ENCODE measurements around the gene ARHGEF19. TPM values are rescaled to one million over a fixed set of nuclear protein-coding genes. Genes with fewer than 3 reads are reported as not detected.

Gene ARHGEF19
- total and polyA plus RNA-seq, 2 of the 4 experiments (the other 2 are of a cell fraction), result 4.5 to 16.8 TPM

DNA sequence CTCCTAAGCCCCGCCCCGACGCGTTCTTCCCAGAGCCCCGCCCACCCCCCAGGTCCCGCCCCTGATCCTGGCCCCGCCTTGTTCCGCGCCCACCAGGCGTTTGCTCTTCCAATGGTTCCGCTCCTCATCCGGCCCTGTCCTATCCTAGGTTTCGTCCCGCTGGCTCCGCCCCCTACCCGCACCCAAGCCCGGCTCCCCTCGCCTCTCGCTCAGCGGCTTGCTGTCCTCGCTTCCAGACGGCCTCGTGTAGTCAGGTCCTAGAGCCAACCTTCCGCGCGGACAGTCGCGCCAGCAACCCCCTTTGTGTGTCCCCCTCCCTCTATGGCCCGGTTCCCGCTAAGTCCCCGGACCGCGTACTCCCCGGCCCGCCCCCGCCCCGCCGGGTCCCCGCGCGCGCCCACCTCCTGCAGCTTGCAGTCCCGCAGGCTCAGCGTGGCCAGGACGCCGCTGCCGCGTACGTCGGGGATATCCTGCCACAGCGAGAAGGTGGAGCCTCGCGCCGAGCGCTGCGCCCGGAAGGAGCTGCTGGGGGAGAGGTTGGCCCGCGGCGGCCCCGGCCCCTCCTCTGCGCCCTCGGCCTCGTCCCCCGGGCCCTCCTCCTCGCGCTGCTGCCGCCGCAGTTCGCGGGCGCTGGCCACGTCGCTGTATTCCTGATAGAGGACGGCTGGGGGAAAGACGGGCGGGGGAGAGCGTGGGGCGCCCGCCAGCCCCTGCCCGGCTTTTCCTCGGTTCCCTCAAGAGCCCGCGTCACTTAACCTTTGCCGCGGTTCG lies 5.7 kb downstream of the ARHGEF19 start:
- Histone ChIP-seq H3K4me1 (ENCODE audit: control insufficient read depth, insufficient read depth, low read length) (peaks cover 9% of the 10 kb centered on the region), H3K56ac (ENCODE audit: extremely low read depth, insufficient read depth, low read length) (peak overlapping the region; percentile 91), H4K20me1 (ENCODE audit: insufficient read depth, low read length) (no peaks in the 10 kb centered on the region; the same call in 1 of the 2 replicates), H2AK5ac (ENCODE audit: low read depth, low read length) (peak overlapping the region; percentile 86), H2AK9ac (replicated peaks; ENCODE audit: low read depth, low read length, poor library complexity) (peak overlapping the region; percentile 92), H2BK15ac (ENCODE audit: low read depth, low read length) (no peak overlapping the region), H3K27ac (ENCODE audit: insufficient read depth, low read length) (peak overlapping the region; percentile 76), H4K5ac (ENCODE audit: low read depth, low read length) (peak overlapping the region; percentile 79), H2BK20ac (ENCODE audit: low read depth, low read length) (no peak overlapping the region), H3K79me1 (ENCODE audit: low read depth in 1 of 2, low read length in 2 of 2) (peaks cover 7 to 21% of the 10 kb centered on the region in 2 experiments; a peak in 3 of 4 replicates), H3K9me3 (ENCODE audit: control insufficient read depth, insufficient read depth, low read length) (no peaks in the 10 kb centered on the region), H4K91ac (ENCODE audit: insufficient read depth, low read depth, low read length) (peak overlapping the region; percentile 65), H3K14ac (replicated peaks; ENCODE audit: low read depth, low read length) (peak overlapping the region; percentile 80), H2AFZ (replicated peaks; ENCODE audit: low read length, poor library complexity) (peak overlapping the region; percentile 83), H3K9me1 (ENCODE audit: insufficient read depth, low read length) (peaks cover 6% of the 10 kb centered on the region; the same call in 1 of the 2 replicates), H3K4me3 (ENCODE audit: insufficient read depth, low read depth, low read length) (peak overlapping the region; percentile 32), H2BK5ac (ENCODE audit: low read depth, low read length, poor library complexity, severe bottlenecking) (peak overlapping the region; percentile 77), H4K8ac (ENCODE audit: low read depth in 2 of 2, low read length in 2 of 2) (peak overlapping the region; percentile 96), H3K23ac (ENCODE audit: low read depth, low read length) (peak overlapping the region; percentile 92), H3K27me3 (ENCODE audit: control insufficient read depth, insufficient read depth, low read length) (no peaks in the 10 kb centered on the region), H3K4ac (ENCODE audit: low read depth, low read length) (peak overlapping the region; percentile 84), H2BK120ac (ENCODE audit: low read depth, low read length) (0 out of 2 replicates have a peak overlapping the region, but pooled peaks have one; percentile 21), H3K18ac (ENCODE audit: low read depth, low read length) (peak overlapping the region; percentile 68), H3K9ac (ENCODE audit: low read depth, low read length) (peak overlapping the region; percentile 80), H3K4me2 (ENCODE audit: low read depth, low read length) (peak overlapping the region; percentile 83), H3K36me3 (ENCODE audit: control insufficient read depth, insufficient read depth, low read length) (no peaks in the 10 kb centered on the region; the same call in none of the 2 replicates)
- in situ Hi-C loops (cut with MboI; ENCODE audit: low sequenced_read_pairs), result no loop called here
- ChIA-PET POLR2A (ENCODE audit: unreplicated experiment) (interaction anchor here (0.6 to 0.7 kb wide), 3 partner anchors 11 to 411 kb away, joined by 3 read pairs; no protein-coding TSS in a partner anchor), CTCF (interaction anchor here (0.5 kb wide), 1 partner anchor 73 kb away, joined by 3 read pairs; no protein-coding TSS in a partner anchor)
- dilution Hi-C loops (cut with HindIII; ENCODE audit: low sequenced_read_pairs, unreplicated experiment), result no loop called here
- intact Hi-C loops (cut with micrococcal nuclease), result loop anchor here (5.0 kb wide), 2 partner anchors 36 to 161 kb away; partner anchors contain the start of gene SZRD1
- peak; percentile 97 for ATAC-seq (ENCODE audit: low read depth)
- 0% methylated on average over 40 of the region's 87 CpGs; no CpG with 5 or more reads in 1 of the 2 experiments for WGBS, 2 experiments (ENCODE audit: extremely low coverage in 2 of 2, insufficient read length in 1 of 2)
- BruUV-seq (replicated peaks), result no TSS peak
- DNase-seq, result peak; percentile 98
- TF ChIP-seq RCOR1 (IDR thresholded peaks at IDR 0.05; ENCODE audit: insufficient replicate concordance, low read length), result no peak
- TF ChIP-seq CHD1 (IDR thresholded peaks at IDR 0.05; ENCODE audit: low read depth, low read length), result no peak
- TF ChIP-seq FOS (IDR thresholded peaks at IDR 0.05; ENCODE audit: low read depth, low read length), result no peak
- 0 out of 2 replicates have a peak, but pooled peaks have one; percentile 0 for TF ChIP-seq CTCF (conservative IDR thresholded peaks at IDR 0.05; ENCODE audit: low read depth, low read length)
- peak; percentile 89 for TF ChIP-seq POLR2A (IDR thresholded peaks at IDR 0.05; ENCODE audit: low read depth, low read length)
- no peak for TF ChIP-seq MAFK (IDR thresholded peaks at IDR 0.05; ENCODE audit: low read depth, low read length)
- no peak for TF ChIP-seq RFX5 (IDR thresholded peaks at IDR 0.05; ENCODE audit: low read depth, low read length)
- no peak for TF ChIP-seq CEBPB (IDR thresholded peaks at IDR 0.05; ENCODE audit: low read depth, low read length)
- TF ChIP-seq, protein P1, sequence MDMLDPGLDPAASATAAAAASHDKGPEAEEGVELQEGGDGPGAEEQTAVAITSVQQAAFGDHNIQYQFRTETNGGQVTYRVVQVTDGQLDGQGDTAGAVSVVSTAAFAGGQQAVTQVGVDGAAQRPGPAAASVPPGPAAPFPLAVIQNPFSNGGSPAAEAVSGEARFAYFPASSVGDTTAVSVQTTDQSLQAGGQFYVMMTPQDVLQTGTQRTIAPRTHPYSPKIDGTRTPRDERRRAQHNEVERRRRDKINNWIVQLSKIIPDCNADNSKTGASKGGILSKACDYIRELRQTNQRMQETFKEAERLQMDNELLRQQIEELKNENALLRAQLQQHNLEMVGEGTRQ (IDR thresholded peaks at IDR 0.05; ENCODE audit: low read depth, low read length), result no peak
- TF ChIP-seq MAZ (IDR thresholded peaks at IDR 0.05; ENCODE audit: borderline replicate concordance, low read depth, low read length), result peak; percentile 64
- TF ChIP-seq, protein P2, sequence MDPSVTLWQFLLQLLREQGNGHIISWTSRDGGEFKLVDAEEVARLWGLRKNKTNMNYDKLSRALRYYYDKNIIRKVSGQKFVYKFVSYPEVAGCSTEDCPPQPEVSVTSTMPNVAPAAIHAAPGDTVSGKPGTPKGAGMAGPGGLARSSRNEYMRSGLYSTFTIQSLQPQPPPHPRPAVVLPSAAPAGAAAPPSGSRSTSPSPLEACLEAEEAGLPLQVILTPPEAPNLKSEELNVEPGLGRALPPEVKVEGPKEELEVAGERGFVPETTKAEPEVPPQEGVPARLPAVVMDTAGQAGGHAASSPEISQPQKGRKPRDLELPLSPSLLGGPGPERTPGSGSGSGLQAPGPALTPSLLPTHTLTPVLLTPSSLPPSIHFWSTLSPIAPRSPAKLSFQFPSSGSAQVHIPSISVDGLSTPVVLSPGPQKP (IDR thresholded peaks at IDR 0.05; ENCODE audit: borderline replicate concordance, low read depth, low read length), result no peak
- no peak for TF ChIP-seq BHLHE40 (IDR thresholded peaks at IDR 0.05; ENCODE audit: low read depth, low read length)
- no peak for TF ChIP-seq SMC3 (IDR thresholded peaks at IDR 0.05; ENCODE audit: low read depth, low read length)
- no peak for TF ChIP-seq RAD21 (IDR thresholded peaks at IDR 0.05; ENCODE audit: low read length)
